ENCODE results near the gene PHF11. TPM values are rescaled to one million over a fixed set of nuclear protein-coding genes. Genes with fewer than 3 reads are reported as not detected.

The PHF11 gene
- total RNA-seq, 1 donor from 2014 or later = 34.3 TPM

DNA sequence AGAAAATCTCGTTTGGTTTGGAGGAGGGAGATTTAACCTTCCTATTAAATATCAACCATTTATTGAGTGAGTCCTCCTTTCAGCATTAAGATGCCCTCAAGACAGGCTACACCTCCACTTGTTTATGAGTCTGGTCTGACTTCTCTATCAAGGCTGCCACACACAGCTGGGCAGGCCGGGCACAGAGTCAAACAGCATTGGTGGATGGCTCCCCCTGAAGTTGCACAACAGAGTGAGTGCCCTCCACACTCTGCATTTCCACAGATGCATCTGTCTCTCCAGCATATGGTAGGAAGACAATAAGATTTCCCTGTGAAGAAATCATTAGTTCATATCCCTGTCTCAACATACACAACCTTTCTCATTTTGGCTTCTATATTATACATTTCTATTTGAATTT, 31.4 kb downstream of the PHF11 start:
- no peaks in the 10 kb centered on the region for H3K9me3 Mint-ChIP-seq (ENCODE audit: low read depth)

DNA sequence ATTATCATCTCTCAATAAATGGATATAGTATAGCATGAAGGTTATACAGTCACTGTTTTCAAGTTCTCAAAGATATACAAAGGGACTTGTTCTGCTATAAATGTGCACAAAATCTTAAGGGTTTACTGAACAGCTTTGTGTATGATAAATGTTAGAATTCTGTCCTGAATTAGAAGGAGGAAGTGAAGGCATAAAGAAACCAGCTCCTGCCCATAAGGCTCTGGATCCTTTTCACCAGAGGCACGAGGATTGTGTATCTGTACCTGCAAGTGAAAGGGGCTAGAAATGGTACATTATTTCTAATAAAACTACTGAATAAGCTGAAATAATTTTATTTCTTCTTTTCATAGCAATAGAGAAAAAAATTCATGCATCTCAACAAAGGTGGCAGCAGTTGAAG, 32.4 kb downstream of the PHF11 start:
- Mint-ChIP-seq H3K36me3 (ENCODE audit: insufficient read depth) (peaks cover 16% of the 10 kb centered on the region), H3K27ac (no peak overlapping the region), H3K4me1 (ENCODE audit: low read depth) (no peaks in the 10 kb centered on the region), H3K27me3 (no peaks in the 10 kb centered on the region), H3K9me3 (ENCODE audit: low read depth) (no peaks in the 10 kb centered on the region), H3K4me3 (ENCODE audit: low read depth) (no peak overlapping the region)
- TF ChIP-seq, protein P1, sequence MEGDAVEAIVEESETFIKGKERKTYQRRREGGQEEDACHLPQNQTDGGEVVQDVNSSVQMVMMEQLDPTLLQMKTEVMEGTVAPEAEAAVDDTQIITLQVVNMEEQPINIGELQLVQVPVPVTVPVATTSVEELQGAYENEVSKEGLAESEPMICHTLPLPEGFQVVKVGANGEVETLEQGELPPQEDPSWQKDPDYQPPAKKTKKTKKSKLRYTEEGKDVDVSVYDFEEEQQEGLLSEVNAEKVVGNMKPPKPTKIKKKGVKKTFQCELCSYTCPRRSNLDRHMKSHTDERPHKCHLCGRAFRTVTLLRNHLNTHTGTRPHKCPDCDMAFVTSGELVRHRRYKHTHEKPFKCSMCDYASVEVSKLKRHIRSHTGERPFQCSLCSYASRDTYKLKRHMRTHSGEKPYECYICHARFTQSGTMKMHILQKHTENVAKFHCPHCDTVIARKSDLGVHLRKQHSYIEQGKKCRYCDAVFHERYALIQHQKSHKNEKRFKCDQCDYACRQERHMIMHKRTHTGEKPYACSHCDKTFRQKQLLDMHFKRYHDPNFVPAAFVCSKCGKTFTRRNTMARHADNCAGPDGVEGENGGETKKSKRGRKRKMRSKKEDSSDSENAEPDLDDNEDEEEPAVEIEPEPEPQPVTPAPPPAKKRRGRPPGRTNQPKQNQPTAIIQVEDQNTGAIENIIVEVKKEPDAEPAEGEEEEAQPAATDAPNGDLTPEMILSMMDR (IDR thresholded peaks at IDR 0.05; ENCODE audit: unreplicated experiment) = no peak
- DNase-seq (ENCODE audit: low spot score, unreplicated experiment) = no peak

More for the DNA sequence above, 31.4 kb downstream of the PHF11 start:
- peaks cover 10% of the 10 kb centered on the region for H3K36me3 Mint-ChIP-seq (ENCODE audit: insufficient read depth)
- H3K4me1 Mint-ChIP-seq (ENCODE audit: low read depth) = no peaks in the 10 kb centered on the region
- TF ChIP-seq, protein P1 (IDR thresholded peaks at IDR 0.05; ENCODE audit: unreplicated experiment) = no peak
- no peak overlapping the region for H3K27ac Mint-ChIP-seq
- no peaks in the 10 kb centered on the region for H3K27me3 Mint-ChIP-seq
- no peak overlapping the region for H3K4me3 Mint-ChIP-seq (ENCODE audit: low read depth)
- DNase-seq (ENCODE audit: low spot score, unreplicated experiment) = no peak

DNA sequence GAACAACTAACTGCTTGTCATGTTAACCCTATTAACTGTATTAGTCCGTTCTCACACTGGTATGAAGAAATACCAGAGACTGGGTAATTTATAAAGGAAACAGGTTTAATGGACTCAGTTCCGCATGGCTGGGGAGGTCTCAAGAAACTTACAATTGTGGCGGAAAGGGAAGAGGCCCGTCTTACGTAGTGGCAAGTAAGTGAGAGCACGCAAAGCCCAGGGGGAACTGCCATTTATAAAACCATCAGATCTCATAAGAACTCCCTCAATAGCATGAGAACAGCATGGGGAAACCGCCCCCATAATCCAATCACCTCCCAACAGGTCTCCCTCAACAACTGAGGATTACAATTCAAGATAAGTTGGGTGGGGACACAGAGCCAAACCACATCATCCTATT, 34.7 kb downstream of the PHF11 start:
- TF ChIP-seq, protein P1 (IDR thresholded peaks at IDR 0.05; ENCODE audit: unreplicated experiment) = no peak
- Mint-ChIP-seq H3K27me3 (no peaks in the 10 kb centered on the region), H3K36me3 (ENCODE audit: insufficient read depth) (peaks cover 22% of the 10 kb centered on the region), H3K4me1 (ENCODE audit: low read depth) (no peaks in the 10 kb centered on the region), H3K9me3 (ENCODE audit: low read depth) (no peaks in the 10 kb centered on the region), H3K27ac (no peak overlapping the region), H3K4me3 (ENCODE audit: low read depth) (no peak overlapping the region)
- DNase-seq (ENCODE audit: low spot score, unreplicated experiment) = no peak

DNA sequence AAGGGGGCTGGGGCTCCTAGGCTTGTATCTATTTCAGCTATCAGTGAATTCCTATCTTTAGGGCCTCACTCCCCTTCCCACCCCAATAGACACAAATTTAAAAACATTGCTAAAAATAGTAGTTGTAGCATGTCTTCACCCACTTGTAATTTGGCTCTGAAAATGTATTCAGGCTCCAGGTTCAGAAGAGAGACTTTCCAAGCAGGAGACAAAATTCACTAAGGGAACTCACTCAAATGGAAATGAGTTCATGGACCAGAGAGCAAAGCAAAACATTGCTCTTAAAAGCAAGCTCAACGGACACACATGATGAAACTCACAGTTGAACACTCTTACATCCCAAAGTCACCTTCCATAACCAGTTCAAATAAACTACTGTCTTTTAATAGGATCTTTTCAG, 36.8 kb downstream of the PHF11 start:
- Mint-ChIP-seq H3K9me3 (ENCODE audit: low read depth) (no peaks in the 10 kb centered on the region), H3K27ac (no peak overlapping the region), H3K4me3 (ENCODE audit: low read depth) (no peak overlapping the region), H3K36me3 (ENCODE audit: insufficient read depth) (peaks cover 20% of the 10 kb centered on the region), H3K27me3 (no peaks in the 10 kb centered on the region), H3K4me1 (ENCODE audit: low read depth) (no peaks in the 10 kb centered on the region)
- TF ChIP-seq, protein P1 (IDR thresholded peaks at IDR 0.05; ENCODE audit: unreplicated experiment) = no peak
- DNase-seq (ENCODE audit: low spot score, unreplicated experiment) = no peak

DNA sequence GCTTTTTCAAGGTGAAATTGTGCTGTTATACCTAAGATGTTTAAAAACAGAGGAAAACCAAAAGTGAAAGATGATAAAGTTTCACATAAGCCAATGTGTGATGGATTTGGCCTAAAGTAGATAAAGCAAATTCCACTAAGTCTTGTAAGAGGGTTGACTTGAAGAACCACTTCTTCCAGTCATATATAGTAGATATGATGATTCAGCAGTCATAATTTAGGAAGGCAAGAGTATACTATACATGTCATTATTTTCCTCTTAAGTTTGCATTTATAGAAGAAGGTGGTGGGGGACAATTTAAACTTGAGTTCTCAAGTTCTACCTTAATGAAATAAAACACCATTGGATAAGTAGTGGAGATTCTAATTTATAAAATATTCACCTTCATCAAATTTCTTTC, 37.3 kb downstream of the PHF11 start:
- DNase-seq (ENCODE audit: low spot score, unreplicated experiment) = no peak
- no peaks in the 10 kb centered on the region for H3K4me1 Mint-ChIP-seq (ENCODE audit: low read depth)
- H3K4me3 Mint-ChIP-seq (ENCODE audit: low read depth) = no peak overlapping the region
- TF ChIP-seq, protein P1 (IDR thresholded peaks at IDR 0.05; ENCODE audit: unreplicated experiment) = no peak
- peaks cover 20% of the 10 kb centered on the region for H3K36me3 Mint-ChIP-seq (ENCODE audit: insufficient read depth)
- H3K27ac Mint-ChIP-seq = no peak overlapping the region
- no peaks in the 10 kb centered on the region for H3K9me3 Mint-ChIP-seq (ENCODE audit: low read depth)
- no peaks in the 10 kb centered on the region for H3K27me3 Mint-ChIP-seq

All from progenitor cell of endocrine pancreas (in vitro differentiated cells).